Iris pigment epithelial cell (primary cell): ENCODE data around the gene CLDN15.
"Not testable (repeated sequence)": the region's sequence is repeated elsewhere in the genome, so short reads cannot be mapped to it uniquely, and the experiment has no call there.

Experiments
- DNase-seq: peaks from one replicate; pipeline ENCODE4 v3.0.0-alpha.2; 2011; ENCODE audit warnings: low read depth

CLDN15 gene

DNA sequence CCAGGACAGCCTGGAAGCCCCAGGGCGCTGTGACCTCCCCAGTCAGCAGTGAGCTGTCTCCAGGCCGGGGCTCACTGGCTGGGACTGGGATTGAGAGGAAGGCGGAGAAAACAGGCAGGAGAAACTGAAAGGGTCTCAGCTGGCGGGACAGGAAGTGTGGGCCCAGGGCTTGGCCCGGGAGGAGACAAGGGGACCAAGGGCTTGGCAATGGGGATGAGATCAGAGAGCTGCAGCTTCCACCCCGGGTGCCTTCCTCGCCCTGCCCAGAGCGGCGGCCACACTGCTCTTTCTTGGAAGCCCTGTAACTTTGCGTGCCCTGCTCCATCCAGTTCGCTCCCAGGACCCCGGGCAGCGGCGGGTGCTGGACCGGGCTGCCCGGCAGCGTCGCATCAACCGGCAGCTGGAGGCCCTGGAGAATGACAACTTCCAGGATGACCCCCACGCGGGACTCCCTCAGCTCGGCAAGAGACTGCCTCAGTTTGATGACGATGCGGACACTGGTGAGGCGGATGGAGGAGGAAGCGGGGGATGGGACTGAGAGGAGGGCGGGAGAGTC is 15.2 kb downstream of the CLDN15 start:
- DNase-seq = no peak

DNA sequence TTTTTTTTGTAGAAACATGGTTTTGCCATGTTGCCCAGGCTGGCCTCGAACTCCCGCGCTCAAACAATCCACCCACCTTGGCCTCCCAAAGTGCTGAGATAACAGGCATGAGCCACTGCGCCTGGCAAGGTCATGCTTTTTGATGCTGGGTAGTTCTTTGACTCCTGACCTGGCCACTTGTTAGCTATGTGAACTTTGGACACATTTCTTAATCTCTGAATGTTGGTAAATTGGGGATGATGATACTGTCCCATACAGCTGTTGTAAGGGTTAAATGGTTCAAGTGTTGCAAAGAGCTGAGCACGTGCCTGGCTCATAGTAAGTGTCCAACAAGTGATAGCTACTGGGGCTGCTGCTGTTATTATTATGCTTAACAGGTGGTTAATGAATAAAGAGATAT is 17.3 kb downstream of the CLDN15 start:
- DNase-seq = no peak

DNA sequence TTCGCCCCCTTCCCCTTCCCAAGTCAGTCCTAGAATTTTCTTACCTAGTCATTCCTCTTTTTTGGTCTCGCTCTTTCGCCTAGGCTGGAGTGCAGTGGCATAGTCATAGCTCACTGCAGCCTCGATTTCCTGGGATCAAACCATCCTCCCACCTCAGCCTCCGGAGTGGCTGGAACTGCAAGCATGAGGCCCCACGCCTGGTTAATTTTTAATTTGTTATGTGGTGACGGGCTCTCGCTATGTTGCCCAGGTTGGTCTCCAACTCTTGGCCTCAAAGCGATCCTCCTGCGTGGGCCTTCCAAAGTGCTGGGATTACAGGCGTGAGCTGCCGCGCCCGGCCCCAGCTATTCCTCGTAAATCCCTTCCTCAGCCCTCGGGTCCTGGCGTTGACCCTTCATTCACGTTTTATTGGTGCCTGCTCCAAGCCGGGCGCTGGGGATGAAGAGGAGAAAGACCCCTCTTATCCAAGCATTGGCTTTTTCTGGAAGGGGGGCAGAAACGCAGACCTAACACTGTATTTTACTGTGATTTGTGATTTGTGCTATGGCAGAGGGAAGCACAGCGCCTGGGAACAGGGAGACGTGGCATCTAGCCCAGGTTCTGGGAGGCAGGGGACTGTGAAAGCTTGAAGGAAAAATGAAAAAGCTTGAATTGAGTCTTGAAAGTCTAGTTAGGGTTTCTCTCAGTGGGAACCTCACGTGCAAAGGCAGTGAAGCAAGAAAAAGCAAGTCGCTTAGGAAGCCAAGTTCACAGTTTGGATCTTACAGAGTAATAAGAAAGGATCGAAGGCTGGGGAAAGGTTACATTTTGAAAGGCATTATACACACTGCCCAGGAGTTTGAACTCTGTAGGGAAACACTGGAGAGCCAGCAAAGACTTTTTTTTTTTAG is 19.1 kb downstream of the CLDN15 start:
- DNase-seq = no peak

DNA sequence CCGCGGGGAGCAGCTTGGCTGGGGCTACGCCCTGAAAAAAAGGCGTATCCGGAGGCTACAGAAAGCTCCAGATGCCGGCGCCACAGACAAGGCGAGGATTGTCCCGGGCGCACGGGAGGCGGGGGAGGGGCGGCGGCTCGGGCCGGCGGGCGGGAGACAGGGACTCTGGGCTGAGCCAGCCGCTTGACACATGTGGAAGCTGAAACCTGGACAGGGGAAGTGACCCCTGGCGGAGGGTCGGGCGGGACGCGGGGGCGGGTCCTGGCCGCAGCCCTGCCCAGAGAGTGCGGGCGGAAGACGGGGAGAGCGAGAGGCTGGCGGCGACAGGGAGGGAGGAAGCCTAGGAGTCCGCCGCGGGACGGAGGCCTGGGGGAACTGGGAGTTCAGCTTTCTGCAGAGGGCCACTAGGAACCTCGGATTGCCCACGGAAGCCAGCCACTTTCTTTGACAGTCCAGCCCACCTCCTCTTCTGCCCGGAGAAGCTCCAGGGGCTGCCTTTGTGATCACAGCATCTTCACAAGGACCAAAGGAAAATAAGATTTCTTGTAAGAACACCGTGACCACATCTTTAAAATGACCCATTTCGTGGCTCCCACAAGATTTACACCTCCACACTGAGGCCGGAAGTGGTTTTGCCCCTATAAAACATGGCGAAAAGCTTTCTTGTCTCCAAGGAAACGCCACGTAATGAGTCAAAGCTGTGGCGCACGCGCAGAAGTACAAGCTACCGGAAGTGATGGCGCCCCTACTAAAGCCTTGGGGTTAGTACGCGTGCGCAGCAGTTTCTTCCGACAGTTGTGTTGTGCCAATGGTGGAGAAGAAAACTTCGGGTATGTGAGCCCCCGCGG is 20.0 kb downstream of the CLDN15 start, which contains the start of the genes PLOD3 and ZNHIT1:
Gene PLOD3 (minus strand): TSS at position 194 of the 848 bp plus-strand sequence. CDS start 307 bp downstream, outside the sequence.
Gene ZNHIT1 (plus strand): TSS at position 778 of the 848 bp plus-strand sequence. CDS start 31 bp downstream, at position 809.
- DNase-seq = peak; percentile 96

DNA sequence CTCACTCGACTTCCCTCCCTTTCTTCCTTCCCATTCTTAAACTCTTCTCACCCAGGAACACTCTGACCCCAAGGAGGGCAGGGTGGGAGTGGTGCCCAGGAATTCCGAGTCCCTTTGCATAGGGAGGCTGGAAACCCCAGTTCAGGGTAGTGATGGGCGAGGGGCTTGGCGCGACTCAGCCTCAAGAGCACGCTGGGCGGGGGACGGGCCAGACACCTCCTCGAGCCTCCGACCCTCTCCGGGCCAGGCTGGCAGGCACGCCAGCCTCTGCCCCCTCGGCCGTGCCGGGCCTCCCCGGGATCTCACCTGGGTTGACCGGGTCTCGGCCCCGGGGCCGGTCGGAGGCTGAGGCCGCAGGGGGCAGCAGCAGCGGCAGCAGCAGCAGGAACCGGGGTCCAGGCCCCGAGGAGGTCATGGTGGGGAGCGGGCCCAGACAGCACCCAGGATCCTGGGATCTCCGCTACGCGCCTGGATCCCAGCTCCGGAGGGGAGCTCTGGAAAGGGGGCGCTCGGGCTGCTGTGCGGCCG is 20.7 kb downstream of the CLDN15 start:
- DNase-seq = no peak

DNA sequence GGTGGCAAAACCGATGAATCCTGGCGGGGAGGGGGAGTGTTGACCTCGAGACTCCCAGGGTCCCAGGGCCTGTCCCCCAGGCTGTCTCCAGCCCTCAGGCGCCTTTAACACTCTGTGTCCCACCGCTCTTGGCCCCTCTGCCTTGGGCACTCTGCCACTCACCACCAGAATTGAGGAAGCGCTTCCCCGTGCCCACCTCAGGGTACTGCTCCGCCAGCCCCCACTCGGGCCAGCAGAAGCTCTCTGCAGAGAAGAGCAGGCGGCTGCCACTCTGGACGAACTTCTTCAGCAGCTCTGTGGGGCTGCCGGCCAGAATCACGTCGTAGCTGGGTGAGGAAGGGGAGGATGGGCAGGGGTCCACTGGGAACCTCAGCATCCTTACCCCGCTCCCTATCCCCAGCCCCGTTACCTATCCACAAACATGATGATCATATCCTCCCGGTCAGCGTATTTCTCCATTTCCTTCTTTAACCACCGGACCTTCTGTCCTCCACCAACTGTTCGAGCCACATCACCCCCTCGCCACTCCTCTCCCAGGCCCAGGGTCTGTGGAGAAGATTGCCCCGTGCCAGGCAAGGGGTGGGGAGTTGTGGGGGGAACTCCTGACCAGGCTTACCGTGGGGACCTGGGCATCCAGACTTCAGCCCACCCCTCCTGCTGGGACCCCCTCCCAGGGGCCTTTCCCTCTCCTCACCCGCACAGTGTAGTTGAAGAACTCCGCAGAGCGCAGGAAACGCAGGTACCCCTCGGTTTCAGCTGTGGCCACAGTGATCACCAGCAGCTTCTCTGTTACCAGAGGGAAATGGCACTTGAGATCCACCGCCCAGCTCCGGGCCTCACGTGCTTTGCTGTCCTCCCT is 21.4 kb downstream of the CLDN15 start:
- DNase-seq = peak; percentile 40

DNA sequence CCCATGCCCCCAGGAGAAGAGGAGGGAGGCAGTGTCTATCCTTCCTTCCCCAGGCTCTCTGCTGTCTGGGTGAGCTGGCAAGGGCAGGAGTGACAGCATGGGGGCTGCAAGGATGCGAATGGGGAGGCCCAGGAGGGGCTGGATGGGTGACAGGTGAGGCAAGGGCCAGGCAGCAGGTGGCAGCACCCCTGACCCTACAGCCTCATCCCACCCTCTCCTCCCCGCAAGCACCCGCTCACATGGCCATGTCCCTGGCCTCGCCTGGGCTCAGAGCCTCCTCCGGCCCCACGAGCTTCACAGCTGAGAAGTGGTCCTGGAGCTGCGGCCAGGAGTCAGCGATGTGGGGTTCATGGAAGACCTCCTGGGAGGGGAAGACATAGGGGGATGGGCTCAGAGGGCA is 25.6 kb downstream of the CLDN15 start:
- DNase-seq = no peak

DNA sequence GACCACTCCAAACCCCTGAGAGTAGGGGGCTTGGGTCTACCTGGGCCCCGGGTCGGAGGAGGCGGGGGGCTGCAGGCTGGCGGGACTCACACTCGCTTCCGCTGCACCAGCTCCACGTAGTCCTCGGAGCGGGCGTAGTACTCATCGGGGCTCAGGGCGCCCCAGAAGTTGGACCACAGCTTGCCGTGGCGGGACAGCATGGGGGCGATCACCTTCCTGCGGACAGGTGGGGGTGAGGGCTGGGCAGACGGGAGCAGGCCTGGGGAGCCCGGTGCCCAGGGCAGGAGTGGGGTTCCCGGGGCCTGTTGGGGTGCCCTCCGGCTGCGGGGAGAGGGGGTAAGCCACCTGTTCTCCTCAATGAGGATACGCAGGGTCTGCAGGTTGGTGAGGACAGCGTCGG is 26.1 kb downstream of the CLDN15 start:
- no peak for DNase-seq

DNA sequence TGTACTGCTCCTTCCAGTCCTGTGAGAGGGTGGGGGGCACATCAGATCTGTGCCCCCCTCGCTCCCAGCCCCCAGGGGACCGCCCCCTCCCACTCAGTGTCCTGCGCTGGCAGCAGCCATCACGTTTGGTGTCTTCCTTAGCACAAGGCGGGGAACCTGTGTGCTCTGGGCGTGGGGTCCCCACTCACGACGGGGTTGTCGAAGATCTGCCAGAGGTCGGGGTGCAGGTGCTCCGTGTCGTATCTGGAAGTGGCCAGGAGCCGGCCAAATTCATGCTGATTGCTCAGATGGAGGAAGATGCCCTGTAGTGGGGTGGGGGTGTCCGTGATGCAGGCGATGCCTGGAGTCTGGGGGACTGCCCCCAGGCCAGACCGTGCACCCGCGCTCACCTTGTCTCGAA is 27.5 kb downstream of the CLDN15 start:
- no peak for DNase-seq

DNA sequence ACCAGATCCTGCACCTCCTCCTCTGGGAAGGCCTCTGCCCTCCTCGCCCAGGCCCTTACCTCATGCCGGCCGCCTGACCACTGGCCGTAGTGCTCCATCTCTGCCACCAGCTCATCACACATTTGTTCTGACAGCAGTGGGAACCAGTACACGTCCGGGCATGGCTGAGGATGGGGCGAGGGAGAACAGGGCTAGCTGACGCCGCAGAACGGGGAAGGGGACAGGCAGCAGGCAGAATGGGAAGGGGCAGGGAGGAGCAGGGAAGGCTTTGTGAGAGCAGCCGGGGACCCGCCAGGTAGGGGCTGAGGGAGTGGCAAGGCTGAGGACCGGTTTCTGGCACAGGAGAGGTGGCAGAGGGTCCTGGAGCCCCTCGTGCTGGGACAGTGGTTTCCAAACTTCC is 28.8 kb downstream of the CLDN15 start:
- DNase-seq = no peak

DNA sequence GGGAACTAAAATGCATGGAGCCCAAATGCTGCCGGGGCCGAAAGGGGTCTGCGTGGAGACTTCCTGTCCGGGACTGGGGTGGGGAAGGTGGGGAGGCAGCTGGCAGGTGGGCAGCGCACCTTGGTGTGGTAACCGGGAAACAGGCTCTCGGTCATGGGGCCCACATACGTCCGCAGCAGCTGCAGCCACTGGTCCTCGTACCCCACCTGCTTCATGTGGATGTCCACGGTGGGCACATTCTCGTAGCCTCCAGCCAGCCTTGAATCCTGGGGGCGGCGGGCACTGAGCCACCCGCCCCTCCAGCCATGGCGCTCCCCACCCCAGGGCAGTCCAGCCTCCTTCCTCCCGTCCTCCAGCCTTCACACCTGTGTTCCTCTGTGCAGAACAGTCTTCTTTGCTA is 30.1 kb downstream of the CLDN15 start:
- DNase-seq = no peak

DNA sequence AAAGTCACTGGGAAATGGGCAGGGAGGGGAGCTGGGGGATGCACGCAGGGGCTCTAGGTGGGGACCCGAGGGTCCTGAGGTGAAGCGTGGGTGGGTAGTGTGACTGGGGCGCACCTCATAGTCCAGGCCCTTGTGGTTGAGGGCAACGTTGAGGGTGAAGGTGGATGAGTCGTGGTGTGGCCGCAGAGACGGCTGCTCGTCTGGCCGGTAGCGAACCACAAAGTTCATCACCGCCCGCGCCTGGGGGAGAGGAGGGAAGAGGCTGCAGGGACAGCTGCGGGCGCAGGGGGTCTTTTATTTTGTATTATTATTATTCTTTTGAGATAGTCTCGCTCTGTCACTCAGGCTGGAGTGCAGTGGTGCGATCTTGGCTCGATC is 30.9 kb downstream of the CLDN15 start:
- no peak for DNase-seq

DNA sequence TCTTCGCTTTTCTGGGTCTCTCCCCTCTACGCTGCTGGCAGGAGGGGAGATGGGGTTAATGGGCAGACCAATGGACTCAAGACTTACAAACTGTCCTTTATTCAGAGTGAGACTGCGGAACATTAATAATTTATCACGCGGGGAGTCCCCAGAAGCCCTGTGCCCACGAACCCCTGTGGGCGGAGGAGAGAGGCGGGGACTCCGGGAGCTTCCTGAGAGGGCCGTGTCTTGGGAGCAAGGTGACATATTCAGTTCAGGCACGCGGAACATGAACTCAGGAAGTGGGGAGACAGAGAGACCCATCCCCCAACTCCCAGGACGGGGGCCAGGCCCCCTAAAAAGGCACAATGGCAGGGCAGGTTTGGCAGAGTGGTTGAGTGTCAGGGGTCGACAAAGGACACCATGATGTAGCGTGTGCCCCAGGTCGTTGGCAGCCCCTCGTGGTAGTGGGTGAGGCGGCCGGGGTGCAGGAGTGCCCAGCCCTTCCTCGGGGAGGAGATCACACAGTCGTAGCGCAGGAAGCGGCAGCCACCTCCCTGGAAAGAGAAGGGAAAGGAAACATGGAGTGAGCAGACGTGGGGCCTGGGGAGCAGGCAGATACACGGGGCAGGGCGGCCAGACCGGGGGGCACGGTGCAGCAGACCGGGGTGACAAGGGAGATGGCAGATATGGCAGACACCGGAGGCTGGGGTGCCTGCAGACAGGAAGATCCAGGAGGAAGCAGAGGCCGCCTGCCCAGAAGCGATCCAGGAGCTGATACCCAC is 31.5 kb downstream of the CLDN15 start:
- no peak for DNase-seq

DNA sequence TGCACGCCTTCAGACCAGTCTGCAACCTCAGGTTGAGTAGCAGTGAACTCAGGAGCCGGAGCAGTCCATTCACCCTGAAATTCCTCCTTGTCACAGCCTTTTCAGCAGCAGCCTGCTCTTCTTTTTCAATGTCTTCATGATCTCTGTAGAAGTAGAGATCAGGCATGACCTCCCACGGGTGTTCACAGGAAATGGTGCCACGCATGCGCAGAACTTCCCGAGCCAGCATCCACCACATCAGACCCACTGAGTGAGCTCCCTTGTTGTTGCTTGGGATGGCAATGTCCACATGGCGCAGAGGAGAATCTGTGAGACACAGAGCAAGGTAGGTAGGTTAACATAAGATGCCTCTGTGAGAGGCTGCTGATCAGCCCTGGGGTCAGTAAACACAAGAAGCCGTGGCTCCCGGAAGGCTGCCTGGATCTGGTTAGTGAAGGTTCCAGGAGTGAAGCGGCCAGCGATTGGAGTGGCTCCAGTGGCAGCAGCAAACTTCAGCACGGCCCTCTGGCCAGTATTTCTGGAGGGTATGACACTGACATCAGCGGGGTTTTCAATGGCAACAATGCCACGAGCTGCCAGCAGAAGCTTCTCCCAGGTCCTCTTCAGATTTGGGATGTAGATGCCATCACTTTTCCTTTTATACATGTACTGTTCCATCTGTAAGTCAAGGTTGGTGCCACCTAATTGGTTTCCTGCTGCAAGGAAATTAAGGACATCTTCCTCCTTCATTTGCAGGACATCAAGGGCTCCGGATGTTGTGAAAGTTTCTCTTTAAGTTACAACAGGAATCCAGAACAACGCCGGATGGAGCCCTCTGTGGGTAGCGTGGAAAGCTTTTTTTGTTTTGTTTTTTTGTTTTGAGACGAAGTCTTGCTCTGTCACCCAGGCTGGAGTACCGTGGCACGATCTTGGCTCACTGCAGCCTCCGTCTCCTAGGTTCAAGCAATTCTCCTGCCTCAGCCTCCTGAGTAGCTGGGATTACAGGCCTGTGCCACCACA is 33.6 kb downstream of the CLDN15 start:
- not testable (repeated sequence) for DNase-seq

DNA sequence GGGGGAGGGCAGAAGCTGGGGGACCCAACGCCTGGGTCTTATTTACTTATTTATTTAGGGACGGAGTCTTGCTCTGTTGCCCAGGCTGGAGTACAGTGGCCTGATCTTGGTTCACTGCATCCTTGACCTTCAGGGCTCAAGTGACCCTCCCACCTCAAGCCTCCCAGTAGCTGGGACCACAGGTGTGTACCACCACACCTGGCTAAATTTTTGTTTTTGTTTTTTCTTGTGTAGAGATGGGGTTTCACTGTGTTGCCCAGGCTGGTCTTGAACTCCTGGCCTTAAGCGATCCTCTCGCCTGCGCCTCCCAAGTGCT is 35.0 kb downstream of the CLDN15 start:
- DNase-seq = no peak

DNA sequence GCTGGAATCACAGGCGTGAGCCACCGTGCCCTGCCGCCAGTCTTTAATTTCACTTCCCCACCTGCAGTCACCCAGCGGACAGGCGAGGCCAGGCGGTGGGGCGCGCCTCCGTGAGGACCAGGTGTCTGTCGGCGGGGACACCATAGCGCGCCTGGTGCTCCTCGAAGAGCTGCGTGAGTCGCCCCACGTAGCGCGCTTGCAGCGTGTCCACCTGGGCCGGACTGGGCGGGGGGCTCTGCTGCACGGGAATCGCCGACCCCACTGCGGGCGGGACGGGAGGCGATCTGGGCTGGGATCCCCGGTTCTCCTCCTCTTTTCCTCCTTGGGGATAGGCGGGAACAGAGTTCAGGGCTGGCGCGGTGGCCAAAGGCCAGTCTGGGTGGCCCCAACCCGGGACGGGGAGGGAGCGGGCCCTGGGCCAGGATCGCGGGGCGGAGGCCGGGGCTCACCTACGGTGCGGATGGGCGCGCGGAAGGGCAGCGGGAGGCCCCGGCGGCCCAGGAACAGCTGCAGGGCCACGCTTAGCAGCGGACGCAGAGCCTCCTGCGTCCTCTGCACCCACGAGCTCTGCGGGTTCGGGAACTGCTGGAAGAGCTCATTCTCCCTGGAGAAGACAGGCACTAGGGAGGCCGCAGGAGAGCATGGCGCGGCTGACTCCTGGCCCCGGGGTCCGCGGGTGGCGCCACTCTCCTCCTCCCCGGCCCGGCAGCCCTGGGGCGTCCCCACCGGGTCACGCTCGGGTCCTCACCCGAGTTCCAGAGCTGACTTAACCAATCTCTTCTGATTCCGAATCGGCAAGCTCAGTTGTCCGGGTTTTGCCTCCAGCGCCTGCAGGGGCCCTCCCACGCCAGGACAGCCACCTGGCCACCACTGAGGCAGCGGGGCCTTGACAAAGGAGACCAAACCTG is 35.7 kb downstream of the CLDN15 start:
- DNase-seq = no peak

DNA sequence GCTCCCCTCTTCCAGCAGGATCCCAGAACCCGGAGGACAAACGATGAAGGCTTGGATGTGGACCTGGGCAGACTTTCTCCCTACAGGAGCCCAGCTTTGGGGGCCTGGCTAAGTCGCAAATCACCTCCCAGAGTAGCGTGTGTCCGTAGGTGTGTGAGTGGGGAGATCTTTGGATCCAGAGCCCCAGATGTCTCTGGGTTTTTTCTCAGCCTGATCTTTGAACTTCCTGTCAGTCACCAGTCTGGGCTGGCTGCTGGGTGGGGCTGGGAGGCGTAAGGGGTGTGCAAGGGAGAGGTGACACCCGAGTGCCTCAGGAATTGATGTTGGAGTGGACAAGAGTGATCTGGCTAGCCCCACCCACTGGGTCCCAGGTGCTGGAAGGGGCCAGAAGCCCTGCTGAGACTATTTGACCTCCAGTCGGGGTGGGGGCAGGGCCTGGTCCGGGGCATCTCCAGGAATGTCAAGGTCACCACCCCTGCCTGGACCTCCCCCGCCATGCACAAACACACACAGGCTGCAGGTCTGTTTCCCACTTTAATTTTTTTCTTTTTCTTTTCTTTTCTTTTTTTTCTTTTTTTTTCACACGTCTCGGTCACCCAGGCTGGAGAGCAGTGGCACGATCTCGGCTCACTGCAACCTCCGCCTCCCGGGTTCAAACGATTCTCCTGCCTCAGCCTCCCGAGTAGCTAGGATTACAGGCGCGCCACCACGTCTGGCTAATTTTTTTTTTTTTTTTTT is 36.6 kb downstream of the CLDN15 start, which contains the start of gene MOGAT3:
Gene MOGAT3 (minus strand): TSS at position 175 of the 738 bp plus-strand sequence. CDS start 182 bp downstream, outside the sequence.
- DNase-seq = no peak

DNA sequence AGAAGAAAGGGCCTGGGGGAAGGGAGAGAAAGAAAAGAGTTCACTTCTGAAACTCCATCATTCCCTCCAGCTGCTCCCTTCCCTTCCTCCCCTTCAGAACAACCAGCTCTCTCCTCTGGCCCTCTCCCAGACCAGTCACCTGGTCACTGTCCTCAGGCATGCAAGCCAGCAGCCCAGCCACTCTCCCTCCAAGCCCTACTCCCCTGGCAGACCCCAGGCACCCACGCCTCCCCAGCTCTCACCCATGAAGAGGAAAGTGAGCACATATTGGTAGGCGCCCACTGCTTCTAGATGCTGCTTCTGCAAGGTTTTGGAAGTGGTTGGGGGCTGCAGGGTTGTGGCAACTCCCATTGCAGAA is 37.1 kb downstream of the CLDN15 start:
- DNase-seq = no peak
